Measurements from ENCODE around the gene CCNG2. TPM values are rescaled to one million over a fixed set of nuclear protein-coding genes. Genes with fewer than 3 reads are reported as not detected.
"Not testable (repeated sequence)": the region's sequence is repeated elsewhere in the genome, so short reads cannot be mapped to it uniquely, and the experiment has no call there.

CCNG2 gene
- total RNA-seq, 4 donors from 2014 or later = 7.7 to 12.6 (median 9.7) TPM

- in situ Hi-C loops (cut with MboI; ENCODE audit: low sequenced_read_pairs in 4 of 4) (no loop called here), intact Hi-C loops (cut with DNase I; ENCODE audit: low total_unique reads) (no loop called here)
- DNase-seq (no peak), ATAC-seq (no peak)
- no peaks in the 10 kb centered on the region for H3K36me3 ChIP-seq
- H3K27me3 ChIP-seq = no peaks in the 10 kb centered on the region
- H3K4me3 ChIP-seq = no peak overlapping the region
- H3K4me1 ChIP-seq = peaks cover 0 to 9% of the 10 kb centered on the region in 2 donors
- no peaks in the 10 kb centered on the region for H3K9me3 ChIP-seq
- TF ChIP-seq CTCF (IDR thresholded peaks at IDR 0.05 in 4 of 5, conservative IDR thresholded peaks at IDR 0.05 in 1 of 5) (no peak), POLR2A (IDR thresholded peaks at IDR 0.05) (no peak)
- no peak overlapping the region for H3K27ac ChIP-seq
Observed at GRCh38 chr4:77132652-77133312, 24.2 kb upstream of the CCNG2 start.

- DNase-seq; H3K27me3 ChIP-seq; in situ Hi-C loops (cut with MboI; ENCODE audit: low sequenced_read_pairs in 4 of 4); H3K4me3 ChIP-seq; ATAC-seq; H3K9me3 ChIP-seq; H3K4me1 ChIP-seq; H3K36me3 ChIP-seq; H3K27ac ChIP-seq; intact Hi-C loops (cut with DNase I; ENCODE audit: low total_unique reads): not testable (repeated sequence)
Observed at GRCh38 chr4:77137448-77137847, 19.6 kb upstream of the CCNG2 start.

GRCh38 chr4:77141964-77142645, 14.9 kb upstream of the CCNG2 start:
- TF ChIP-seq CTCF (IDR thresholded peaks at IDR 0.05 in 4 of 5, conservative IDR thresholded peaks at IDR 0.05 in 1 of 5) (no peak), POLR2A (IDR thresholded peaks at IDR 0.05) (no peak)
- ATAC-seq (peak in 1 of 2 donors; percentile 36), DNase-seq (no peak)
- Histone ChIP-seq H3K4me3 (peak overlapping the region in 1 of 4 donors; percentile 11), H3K36me3 (no peaks in the 10 kb centered on the region), H3K27me3 (no peaks in the 10 kb centered on the region), H3K27ac (no peak overlapping the region), H3K9me3 (no peaks in the 10 kb centered on the region), H3K4me1 (peaks cover 0 to 4% of the 10 kb centered on the region in 2 donors)
- intact Hi-C loops (cut with DNase I; ENCODE audit: low total_unique reads) = no loop called here
- in situ Hi-C loops (cut with MboI; ENCODE audit: low sequenced_read_pairs in 4 of 4) = no loop called here

- Histone ChIP-seq H3K27me3 (no peaks in the 10 kb centered on the region), H3K4me3 (peak overlapping the region in 1 of 4 donors; percentile 11), H3K27ac (no peak overlapping the region), H3K4me1 (peaks cover 0 to 4% of the 10 kb centered on the region in 2 donors), H3K36me3 (no peaks in the 10 kb centered on the region), H3K9me3 (no peaks in the 10 kb centered on the region)
- TF ChIP-seq CTCF (IDR thresholded peaks at IDR 0.05 in 4 of 5, conservative IDR thresholded peaks at IDR 0.05 in 1 of 5) = no peak
- TF ChIP-seq POLR2A (IDR thresholded peaks at IDR 0.05) = no peak
- in situ Hi-C loops (cut with MboI; ENCODE audit: low sequenced_read_pairs in 4 of 4) = no loop called here
- no peak for ATAC-seq
- intact Hi-C loops (cut with DNase I; ENCODE audit: low total_unique reads) = no loop called here
- no peak for DNase-seq
Observed at GRCh38 chr4:77142646-77143028, 14.4 kb upstream of the CCNG2 start.

- in situ Hi-C loops (cut with MboI; ENCODE audit: low sequenced_read_pairs in 4 of 4) = no loop called here
- no peak for ATAC-seq
Observed at GRCh38 chr4:77143091-77143490, 13.9 kb upstream of the CCNG2 start.

More at GRCh38 chr4:77143091-77143490, 13.9 kb upstream of the CCNG2 start:
- Histone ChIP-seq H3K4me3 (no peak overlapping the region), H3K27me3 (no peaks in the 10 kb centered on the region), H3K9me3 (no peaks in the 10 kb centered on the region), H3K4me1 (peaks cover 0 to 4% of the 10 kb centered on the region in 2 donors), H3K36me3 (no peaks in the 10 kb centered on the region), H3K27ac (no peak overlapping the region)
- TF ChIP-seq POLR2A (IDR thresholded peaks at IDR 0.05) (no peak), CTCF (IDR thresholded peaks at IDR 0.05 in 4 of 5, conservative IDR thresholded peaks at IDR 0.05 in 1 of 5) (no peak)
- DNase-seq = no peak
- intact Hi-C loops (cut with DNase I; ENCODE audit: low total_unique reads) = no loop called here

Data from gastrocnemius medialis (tissue), 4 donors.